SK-N-SH (cell line): Measurements from ENCODE around the gene CDK13. TPM values are rescaled to one million over a fixed set of nuclear protein-coding genes. Genes with fewer than 3 reads are reported as not detected.

Experiments
- CTCF ChIA-PET: fragments of 300-600, 350-600 bp; formaldehyde crosslinking; extraction: SDS; loops from one replicate; lab custom pipeline; 2021; lab: Yijun Ruan, JAX
- POLR2A ChIA-PET: fragments of 350-600 bp; sonication (Branson Sonifier 250); formaldehyde crosslinking; extraction: SDS; loops from one replicate; lab custom pipeline; 2020; ENCODE audit warnings: antibody characterized with exemption, inconsistent platforms; lab: Yijun Ruan, JAX
- DNase-seq: peaks from one replicate; pipeline ENCODE4 v3.0.0; 2012
- H2AFZ ChIP-seq: fragments of 200-600 bp; sonication (generic); 2 replicates; pipeline ENCODE4 v1.8.1; 2016; ENCODE audit warnings: antibody characterized with exemption, mild to moderate bottlenecking, low read depth
- H3F3A ChIP-seq: fragments of 200-600 bp; sonication (generic); replicated peaks from 2 replicates; pipeline ENCODE3; 2016; ENCODE audit warnings: antibody characterized with exemption, mild to moderate bottlenecking; ENCODE audit not compliant: insufficient read depth
- H3K27ac ChIP-seq, 2 experiments: fragments of 200-500 bp in 1 of 2; fragments of 200-600 bp in 1 of 2; sonication (Bioruptor generic) in 1 of 2; sonication (generic), shearing (Covaris generic) in 1 of 2; 2 replicates each; pipeline versions ENCODE4 v1.5.1 to v1.6.1; 2014 to 2016; ENCODE audit warnings: low read depth in 2 of 2, inconsistent platforms in 1 of 2, low read length in 1 of 2, mild to moderate bottlenecking in 1 of 2, mixed read lengths in 1 of 2
- H3K27me3 ChIP-seq: fragments of 200-600 bp; sonication (generic), shearing (Covaris generic); 2 replicates; pipeline ENCODE4 v1.6.1; 2016; ENCODE audit warnings: mixed run types; ENCODE audit not compliant: insufficient read depth
- H3K36me3 ChIP-seq, 2 experiments: fragments of 200-500 bp in 1 of 2; fragments of 200-600 bp in 1 of 2; sonication (Bioruptor generic) in 1 of 2; sonication (generic) in 1 of 2; replicated peaks in 1 of 2; 2 replicates each; pipeline versions ENCODE3 to v1.5.1; 2014 to 2016; ENCODE audit warnings: low read length in 1 of 2, mild to moderate bottlenecking in 1 of 2; ENCODE audit not compliant: insufficient read depth in 2 of 2, control insufficient read depth in 1 of 2
- H3K4me1 ChIP-seq, 2 experiments: fragments of 200-500 bp in 1 of 2; fragments of 200-600 bp in 1 of 2; sonication (Bioruptor generic) in 1 of 2; sonication (generic), shearing (Covaris generic) in 1 of 2; 2 replicates each; pipeline versions ENCODE4 v1.5.1 to v1.6.1; 2014 to 2016; ENCODE audit warnings: low read depth in 1 of 2, low read length in 1 of 2, mixed run types in 1 of 2; ENCODE audit not compliant: insufficient read depth in 2 of 2, control insufficient read depth in 1 of 2
- H3K4me2 ChIP-seq: fragments of 200-600 bp; sonication (generic), shearing (Covaris generic); 2 replicates; pipeline ENCODE4 v1.6.1; 2017; ENCODE audit warnings: mixed run types
- H3K4me3 ChIP-seq, 2 experiments: fragments of 200-500 bp in 1 of 2; fragments of 200-600 bp in 1 of 2; sonication (Bioruptor generic) in 1 of 2; sonication (generic), shearing (Covaris generic) in 1 of 2; 2 replicates each; pipeline versions ENCODE4 v1.5.1 to v1.8.1; 2014 to 2016; ENCODE audit warnings: low read depth in 2 of 2, inconsistent platforms in 1 of 2, low read length in 1 of 2, mild to moderate bottlenecking in 1 of 2, mixed read lengths in 1 of 2, moderate library complexity in 1 of 2
- H3K79me2 ChIP-seq: fragments of 200-600 bp; sonication (generic); 2 replicates; pipeline ENCODE4 v1.8.1; 2017; ENCODE audit warnings: mild to moderate bottlenecking; ENCODE audit not compliant: insufficient read depth
- H3K9ac ChIP-seq: fragments of 200-600 bp; sonication (generic); 2 replicates; pipeline ENCODE4 v1.6.1; 2017; ENCODE audit warnings: mixed run types
- H3K9me2 ChIP-seq: fragments of 200-600 bp; sonication (generic); 2 replicates; pipeline ENCODE4 v1.6.1; 2017; ENCODE audit warnings: mixed run types
- H3K9me3 ChIP-seq: fragments of 200-600 bp; sonication (generic); 2 replicates; pipeline ENCODE4 v1.6.1; 2017; ENCODE audit warnings: mixed run types, mild to moderate bottlenecking, moderate library complexity
- H4K20me1 ChIP-seq: fragments of 200-600 bp; sonication (generic); 2 replicates; pipeline ENCODE4 v1.6.1; 2017; ENCODE audit warnings: mild to moderate bottlenecking, mixed run types; ENCODE audit not compliant: insufficient read depth
- CHD2 ChIP-seq: fragments of 150-350 bp; IDR thresholded peaks from 2 replicates; pipeline ENCODE4 v1.6.1; 2018; ENCODE audit warnings: low read length; ENCODE audit not compliant: partially characterized antibody
- ELF1 ChIP-seq: IDR thresholded peaks from 2 replicates; pipeline ENCODE4 v1.4.0; 2012
- EZH2phosphoT487 ChIP-seq: fragments of 200-600 bp; sonication (generic); IDR thresholded peaks from 2 replicates; pipeline ENCODE4 v1.6.1; 2017; ENCODE audit warnings: low read depth, mixed run types, mild to moderate bottlenecking, antibody characterized with exemption, moderate library complexity, borderline replicate concordance
- FOSL2 ChIP-seq: IDR thresholded peaks from 2 replicates; pipeline ENCODE4 v1.4.0; 2012; ENCODE audit warnings: low read depth, mild to moderate bottlenecking, moderate library complexity, borderline replicate concordance
- FOXM1 ChIP-seq: IDR thresholded peaks from 2 replicates; pipeline ENCODE4 v1.4.0; 2012; ENCODE audit warnings: low read depth, mild to moderate bottlenecking
- GATA2 ChIP-seq: sonication (generic); formaldehyde crosslinking; IDR thresholded peaks from 2 replicates; pipeline ENCODE4 v1.5.0; 2020; ENCODE audit warnings: mild to moderate bottlenecking, missing genetic modification reagents
- MEF2A ChIP-seq: IDR thresholded peaks from 2 replicates; pipeline ENCODE4 v1.4.0; 2012; ENCODE audit warnings: low read depth, borderline replicate concordance
- MXI1 ChIP-seq: IDR thresholded peaks from 2 replicates; pipeline ENCODE4 v1.6.1; 2012; ENCODE audit warnings: mild to moderate bottlenecking, low read depth, low read length, improper control_type of control experiment
- NFIC ChIP-seq: IDR thresholded peaks from 2 replicates; pipeline ENCODE4 v1.4.0; 2012; ENCODE audit warnings: borderline replicate concordance
- NRF1 ChIP-seq: IDR thresholded peaks from 2 replicates; pipeline ENCODE4 v1.6.1; 2012; ENCODE audit warnings: low read depth, mild to moderate bottlenecking, low read length
- PBX3 ChIP-seq: IDR thresholded peaks from 2 replicates; pipeline ENCODE4; 2012
- REST ChIP-seq: IDR thresholded peaks from 2 replicates; pipeline ENCODE4 v1.6.1; 2012; ENCODE audit warnings: mild to moderate bottlenecking, low read depth, low read length, moderate library complexity
- RFX5 ChIP-seq: IDR thresholded peaks from 2 replicates; pipeline ENCODE4 v1.6.1; 2012; ENCODE audit warnings: mild to moderate bottlenecking, improper control_type of control experiment, low read length
- TAF1 ChIP-seq: IDR thresholded peaks from 2 replicates; pipeline ENCODE4 v1.6.1; 2012; ENCODE audit warnings: low read depth, mild to moderate bottlenecking, low read length, moderate library complexity, borderline replicate concordance
- USF2 ChIP-seq: fragments of 150-350 bp; IDR thresholded peaks from 2 replicates; pipeline ENCODE4 v1.6.1; 2017; ENCODE audit warnings: antibody characterized with exemption, low read length, low read depth, borderline replicate concordance
- WGBS: methylation state at CpG from one replicate; pipeline ENCODE4 v1.1.6; 2017; ENCODE audit warnings: low lambda C conversion rate; 5-methylcytosine and 5-hydroxymethylcytosine counted together
- polyA plus RNA-seq, 3 experiments: library from polyadenylated mRNA; depleted of rRNA; stranded (reverse); fragments of >200 nt; gene quantifications; 2 replicates each; pipeline ENCODE4 v1.2.3, GENCODE V29; 2012

CDK13 gene
- polyA plus RNA-seq, 1 of the 3 experiments (the other 2 are of a cell fraction) = 23.1 TPM

DNA sequence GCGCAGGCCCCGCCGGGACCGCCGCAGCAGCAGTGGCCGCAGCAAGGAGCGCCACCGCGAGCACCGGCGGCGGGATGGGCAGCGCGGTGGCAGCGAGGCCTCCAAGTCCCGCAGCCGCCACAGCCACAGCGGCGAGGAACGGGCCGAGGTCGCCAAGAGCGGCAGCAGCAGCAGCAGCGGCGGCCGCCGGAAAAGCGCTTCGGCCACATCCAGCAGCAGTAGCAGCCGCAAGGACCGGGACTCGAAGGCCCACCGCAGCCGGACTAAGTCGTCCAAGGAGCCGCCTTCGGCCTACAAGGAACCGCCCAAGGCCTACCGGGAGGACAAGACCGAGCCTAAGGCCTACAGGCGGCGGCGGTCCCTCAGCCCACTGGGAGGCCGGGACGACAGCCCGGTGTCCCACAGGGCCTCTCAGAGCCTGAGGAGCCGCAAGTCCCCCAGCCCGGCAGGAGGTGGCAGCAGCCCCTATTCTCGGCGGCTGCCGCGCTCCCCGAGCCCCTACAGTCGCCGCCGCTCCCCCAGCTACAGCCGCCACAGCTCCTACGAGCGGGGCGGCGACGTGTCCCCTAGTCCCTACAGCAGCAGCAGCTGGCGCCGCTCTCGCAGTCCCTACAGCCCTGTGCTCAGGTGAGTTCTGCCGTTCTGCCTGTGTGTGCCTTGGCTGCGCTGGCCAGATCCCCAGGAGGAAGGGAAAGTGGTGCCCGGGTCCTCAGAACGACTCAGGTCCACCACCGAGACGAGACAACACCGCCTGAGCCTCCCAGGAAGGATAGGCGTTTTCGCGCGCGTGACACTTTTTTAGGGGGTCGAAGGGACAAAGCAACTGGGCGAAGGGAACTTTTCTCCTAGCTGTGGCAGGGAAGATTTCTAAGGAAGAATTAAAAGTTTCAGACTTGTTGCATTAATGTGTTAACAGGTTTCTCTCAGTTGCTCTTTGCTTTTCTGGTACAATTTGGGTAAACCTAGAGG lies 1.5 kb downstream of the CDK13 start (continued):
- TF ChIP-seq REST = no peak
- TF ChIP-seq FOXM1 = no peak
- no peak for TF ChIP-seq GATA2
- no peak for TF ChIP-seq MEF2A
- TF ChIP-seq CHD2 = no peak
- TF ChIP-seq FOSL2 = no peak
- no peak for TF ChIP-seq NFIC
- TF ChIP-seq PBX3 = no peak
- TF ChIP-seq, all 33 proteins: peak for 7

GRCh38 chr7:39952374-39952773 lies 2.3 kb downstream of the CDK13 start:
- peak overlapping the region; percentile 92 for H3K9ac ChIP-seq
- POLR2A ChIA-PET = interaction anchor here (1.4 kb wide), 1 partner anchor 182 kb away, joined by 4 read pairs; the partner anchor contains the start of genes MPLKIP and SUGCT
- peaks cover 63% of the 10 kb centered on the region for H4K20me1 ChIP-seq
- WGBS = under 1% methylated on average over 2 of the region's 2 CpGs
- CTCF ChIA-PET = interaction anchor here (0.8 to 9.3 kb wide), 13 partner anchors 15 to 372 kb away, joined by 3 to 100 read pairs (median 4); partner anchors contain the start of genes MPLKIP and SUGCT
- no peak for DNase-seq
- H3K9me3 ChIP-seq = no peaks in the 10 kb centered on the region
- peaks cover 16% of the 10 kb centered on the region for H3F3A ChIP-seq
- TF ChIP-seq NFIC (no peak), GATA2 (no peak), USF2 (no peak), ELF1 (no peak), MXI1 (no peak), NRF1 (no peak), EZH2phosphoT487 (no peak), TAF1 (no peak), FOXM1 (no peak), RFX5 (no peak)
- TF ChIP-seq, all 33 proteins: peak for 0
- Histone ChIP-seq H3K27ac (peak overlapping the region in 1 of 2 experiments; percentile 97; a peak in 2 of 4 replicates), H3K4me2 (peak overlapping the region; percentile 78), H3K4me1 (peaks cover 0 to 24% of the 10 kb centered on the region in 2 experiments; a peak in 2 of 4 replicates), H3K27me3 (no peaks in the 10 kb centered on the region), H3K4me3 (peak overlapping the region; percentile 74 to 96), H3K79me2 (peaks cover 80% of the 10 kb centered on the region), H3K36me3 (peaks cover 13 to 22% of the 10 kb centered on the region in 2 experiments), H3K9me2 (no peaks in the 10 kb centered on the region), H2AFZ (no peak overlapping the region)
